Karpas-422 (cell line): ENCODE data around the gene SPI1. TPM values are rescaled to one million over a fixed set of nuclear protein-coding genes. Genes with fewer than 3 reads are reported as not detected.

Experiments used
- DNase-seq: peaks from one replicate; pipeline ENCODE4 v3.0.0-alpha.2; 2015
- H2AFZ ChIP-seq: fragments of 200-600 bp; sonication (generic); 2 replicates; pipeline ENCODE4 v1.6.1; 2014; ENCODE audit warnings: antibody characterized with exemption, low read length, mixed read lengths
- H3K27ac ChIP-seq: fragments of 200-600 bp; sonication (generic); 2 replicates; pipeline ENCODE4 v1.5.1; 2014; ENCODE audit warnings: mild to moderate bottlenecking, low read length, moderate library complexity
- H3K27me3 ChIP-seq: fragments of 200-600 bp; sonication (generic); 2 replicates; pipeline ENCODE4 v1.6.1; 2014; ENCODE audit warnings: low read length, mixed read lengths
- H3K36me3 ChIP-seq: fragments of 200-600 bp; sonication (generic); 2 replicates; pipeline ENCODE4 v1.6.1; 2014; ENCODE audit warnings: low read length, mixed read lengths; ENCODE audit not compliant: insufficient read depth
- H3K4me1 ChIP-seq: fragments of 200-600 bp; sonication (generic); 2 replicates; pipeline ENCODE4 v1.6.1; 2014; ENCODE audit warnings: mild to moderate bottlenecking, low read length, mixed read lengths
- H3K4me2 ChIP-seq: fragments of 200-600 bp; sonication (generic); 2 replicates; pipeline ENCODE4 v1.6.1; 2014; ENCODE audit warnings: low read length, low read depth, mild to moderate bottlenecking; ENCODE audit not compliant: poor library complexity, severe bottlenecking
- H3K4me3 ChIP-seq: fragments of 200-600 bp; sonication (generic); 2 replicates; pipeline ENCODE4 v1.5.1; 2014; ENCODE audit warnings: mild to moderate bottlenecking, antibody characterized with exemption, low read length, mixed read lengths
- H3K79me2 ChIP-seq: fragments of 200-600 bp; sonication (generic); 2 replicates; pipeline ENCODE4 v1.6.1; 2014; ENCODE audit warnings: mild to moderate bottlenecking, low read length, mixed read lengths
- H3K9ac ChIP-seq: fragments of 200-600 bp; sonication (generic); 2 replicates; pipeline ENCODE4 v1.6.0; 2014; ENCODE audit warnings: low read length
- H3K9me2 ChIP-seq: fragments of 200-600 bp; sonication (generic), shearing (Covaris generic); replicated peaks from 2 replicates; pipeline ENCODE4 v1.6.0; 2014; ENCODE audit warnings: mild to moderate bottlenecking, low read length, moderate library complexity; ENCODE audit not compliant: insufficient read depth
- H3K9me3 ChIP-seq: fragments of 300-700, 200-600 bp; sonication (generic); 2 replicates; pipeline ENCODE4 v1.6.1; 2014; ENCODE audit warnings: low read length, mixed read lengths
- H4K20me1 ChIP-seq: fragments of 200-600 bp; sonication (generic); 2 replicates; pipeline ENCODE4 v1.6.1; 2014; ENCODE audit warnings: mild to moderate bottlenecking, antibody characterized with exemption, low read length, low read depth; ENCODE audit not compliant: insufficient read depth
- total RNA-seq: library from RNA; depleted of rRNA; stranded (reverse); fragments of >200 nt; shearing (Covaris generic); gene quantifications from 2 replicates; pipeline ENCODE4 v1.2.3, GENCODE V29; 2014; ENCODE audit warnings: low replicate concordance

Gene SPI1
- total RNA-seq, 1 experiment from 2014 or later = 114 TPM

DNA sequence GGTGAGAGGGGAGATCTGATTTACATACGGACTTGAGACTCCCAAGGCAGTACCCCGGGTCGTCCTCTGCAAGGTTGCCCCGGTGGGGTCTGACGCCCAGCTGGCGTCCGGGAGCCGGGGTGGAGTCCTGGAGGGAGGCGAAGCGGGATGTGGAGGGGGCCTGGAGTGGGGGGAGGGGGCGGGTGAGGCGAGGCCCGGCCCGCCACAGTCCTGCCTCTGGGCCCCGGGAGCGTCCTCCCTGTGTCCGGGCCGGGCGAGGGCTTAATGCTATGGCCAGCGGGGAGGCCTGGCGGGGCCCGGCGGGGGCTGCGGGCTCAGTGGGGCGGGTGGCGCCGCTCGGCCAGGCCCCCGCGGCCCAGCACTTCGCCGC lies 23.4 kb downstream of the SPI1 start:
- Histone ChIP-seq H3K9me2 (no peaks in the 10 kb centered on the region), H2AFZ (no peak overlapping the region), H3K79me2 (no peaks in the 10 kb centered on the region; the same call in 1 of the 2 replicates), H3K27ac (no peak overlapping the region), H3K36me3 (peaks cover 6% of the 10 kb centered on the region; the same call in 1 of the 2 replicates), H3K9me3 (no peaks in the 10 kb centered on the region), H4K20me1 (no peaks in the 10 kb centered on the region), H3K27me3 (no peaks in the 10 kb centered on the region), H3K4me2 (no peak overlapping the region), H3K4me3 (no peak overlapping the region), H3K9ac (no peak overlapping the region), H3K4me1 (no peaks in the 10 kb centered on the region)
- no peak for DNase-seq

DNA sequence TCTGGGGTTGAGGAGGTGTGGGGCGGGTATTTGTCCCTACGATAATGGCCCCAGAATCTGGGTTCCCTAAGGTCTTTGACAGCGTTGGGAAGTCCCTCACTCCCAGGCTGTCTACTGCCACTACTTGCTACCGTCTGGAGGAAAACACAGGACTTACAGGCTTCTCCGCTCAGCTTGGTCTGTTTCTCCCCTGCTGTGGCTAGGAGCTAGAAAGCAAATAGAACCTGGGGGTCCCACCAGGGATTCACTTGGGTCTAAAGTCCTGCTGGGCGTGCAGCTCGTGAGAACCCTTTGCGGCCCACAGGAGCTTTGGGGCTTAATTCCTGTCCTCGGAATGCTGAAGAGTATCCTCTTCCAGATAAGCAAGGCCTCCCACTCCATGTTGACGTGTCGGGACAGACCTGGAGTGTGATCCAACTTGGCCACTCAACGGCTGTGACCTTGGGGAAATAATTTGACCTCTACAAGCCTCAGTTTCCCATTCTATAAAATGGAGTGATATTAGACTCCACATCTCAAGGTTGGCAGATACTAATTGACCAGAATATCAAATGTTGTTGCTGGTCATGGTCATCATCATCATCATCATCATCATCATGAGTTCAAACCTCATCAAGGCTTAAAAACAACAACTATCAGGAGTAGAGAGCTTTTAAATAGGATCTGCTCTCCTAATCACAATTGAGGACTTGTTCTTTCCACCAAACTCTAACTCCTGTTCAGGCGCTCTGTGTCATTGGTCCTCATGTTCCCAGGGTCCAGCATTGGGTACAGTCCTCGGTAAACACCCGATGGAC lies 24.2 kb downstream of the SPI1 start:
- Histone ChIP-seq H3K4me2 (no peak overlapping the region), H3K79me2 (no peaks in the 10 kb centered on the region), H3K36me3 (peaks cover 3% of the 10 kb centered on the region; the same call in 1 of the 2 replicates), H2AFZ (no peak overlapping the region), H3K27ac (no peak overlapping the region), H3K9me2 (no peaks in the 10 kb centered on the region), H3K9me3 (no peaks in the 10 kb centered on the region), H3K9ac (no peak overlapping the region), H3K4me1 (peaks cover 5% of the 10 kb centered on the region), H3K27me3 (no peaks in the 10 kb centered on the region), H4K20me1 (no peaks in the 10 kb centered on the region), H3K4me3 (no peak overlapping the region)
- no peak for DNase-seq

DNA sequence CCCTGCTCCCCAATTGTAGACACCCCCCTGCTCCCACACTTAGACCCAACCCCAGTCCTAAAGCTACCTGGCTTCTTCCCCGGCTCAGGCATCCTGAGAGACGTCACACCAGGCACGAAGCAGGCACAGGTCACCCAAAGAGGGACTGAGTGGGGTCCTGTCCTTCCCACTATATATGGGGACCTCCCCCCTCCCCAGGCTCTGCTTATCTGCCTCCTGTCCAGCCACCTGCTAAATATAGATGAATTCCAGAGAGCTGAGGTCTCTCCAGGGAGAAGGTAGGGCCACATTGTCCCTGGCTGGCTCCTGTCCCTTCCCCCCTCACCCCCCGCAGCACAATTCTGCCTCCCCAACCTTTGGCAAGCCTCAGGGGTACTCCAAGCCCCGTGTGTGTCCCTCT lies 25.8 kb downstream of the SPI1 start, which contains the start of gene MYBPC3:
Gene MYBPC3 (minus strand): TSS at position 147 of the 400 bp plus-strand sequence. CDS start 55 bp downstream, at position 92.
- no peak within 1 kb of the TSS for H3K4me3 ChIP-seq
- H3K36me3 ChIP-seq = peaks cover 3% of the 10 kb centered on the region; the same call in 1 of the 2 replicates
- DNase-seq = no peak
- H3K9me3 ChIP-seq = no peaks in the 10 kb centered on the region
- no peak within 1 kb of the TSS for H3K4me2 ChIP-seq
- H3K9ac ChIP-seq = no peak within 1 kb of the TSS
- H4K20me1 ChIP-seq = no peaks in the 10 kb centered on the region
- H3K27ac ChIP-seq = no peak within 1 kb of the TSS
- H3K27me3 ChIP-seq = no peaks in the 10 kb centered on the region
- H3K4me1 ChIP-seq = peaks cover 8% of the 10 kb centered on the region
- no peak within 1 kb of the TSS for H2AFZ ChIP-seq
- H3K79me2 ChIP-seq = no peaks in the 10 kb centered on the region
- H3K9me2 ChIP-seq = no peaks in the 10 kb centered on the region

DNA sequence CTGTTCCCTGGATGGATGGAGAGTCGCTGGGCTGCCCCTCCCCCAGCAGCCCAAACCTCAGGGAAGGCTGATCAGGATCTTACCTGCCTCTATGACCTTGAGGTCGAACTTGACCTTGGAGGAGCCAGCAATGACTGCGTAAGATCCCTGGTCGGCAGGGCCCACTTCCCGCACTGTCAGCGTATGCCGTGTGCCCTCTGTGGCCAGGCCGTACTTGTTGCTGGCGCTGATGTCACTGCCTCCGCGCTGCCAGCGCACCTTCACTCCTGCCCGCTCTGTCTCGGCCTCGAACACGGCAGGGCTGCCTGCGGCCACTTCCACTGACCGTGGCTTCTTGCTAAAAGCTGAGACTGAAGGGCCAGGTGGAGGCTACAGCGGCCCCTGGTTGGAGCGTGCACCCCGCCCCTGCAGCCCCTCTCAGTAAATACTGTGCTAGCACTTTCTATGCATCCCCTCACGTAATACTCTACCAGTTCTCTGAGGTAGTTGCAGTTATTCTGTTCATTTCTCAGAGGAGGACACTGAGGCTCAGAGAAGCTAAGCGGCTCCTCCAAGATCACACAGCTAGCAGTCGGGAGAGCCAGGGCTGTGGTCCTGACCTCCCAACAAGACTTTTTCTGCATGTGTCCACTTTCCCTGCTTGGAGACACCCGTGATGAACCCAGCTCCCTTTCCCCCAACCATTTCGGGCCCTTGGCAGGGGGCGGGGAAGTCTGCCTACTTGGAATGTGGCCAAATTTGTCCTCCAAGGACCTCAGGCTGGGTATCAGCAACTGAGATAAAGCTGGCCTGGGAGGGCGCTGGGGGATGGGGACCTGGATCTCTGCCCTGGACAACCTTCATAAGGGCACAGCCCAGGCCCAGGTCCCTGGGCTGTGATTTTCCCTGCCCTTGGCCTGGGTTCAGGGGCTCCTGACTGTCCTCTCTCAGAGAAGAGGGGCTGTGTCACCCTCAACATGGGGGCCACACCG lies 26.9 kb downstream of the SPI1 start:
- Histone ChIP-seq H3K4me1 (peaks cover 8% of the 10 kb centered on the region), H3K79me2 (no peaks in the 10 kb centered on the region), H2AFZ (no peak overlapping the region), H3K27me3 (no peaks in the 10 kb centered on the region), H3K4me3 (no peak overlapping the region), H3K9ac (no peak overlapping the region), H3K4me2 (no peak overlapping the region), H3K27ac (no peak overlapping the region), H3K36me3 (no peaks in the 10 kb centered on the region; the same call in 1 of the 2 replicates), H4K20me1 (no peaks in the 10 kb centered on the region), H3K9me3 (no peaks in the 10 kb centered on the region), H3K9me2 (no peaks in the 10 kb centered on the region)
- DNase-seq = no peak

DNA sequence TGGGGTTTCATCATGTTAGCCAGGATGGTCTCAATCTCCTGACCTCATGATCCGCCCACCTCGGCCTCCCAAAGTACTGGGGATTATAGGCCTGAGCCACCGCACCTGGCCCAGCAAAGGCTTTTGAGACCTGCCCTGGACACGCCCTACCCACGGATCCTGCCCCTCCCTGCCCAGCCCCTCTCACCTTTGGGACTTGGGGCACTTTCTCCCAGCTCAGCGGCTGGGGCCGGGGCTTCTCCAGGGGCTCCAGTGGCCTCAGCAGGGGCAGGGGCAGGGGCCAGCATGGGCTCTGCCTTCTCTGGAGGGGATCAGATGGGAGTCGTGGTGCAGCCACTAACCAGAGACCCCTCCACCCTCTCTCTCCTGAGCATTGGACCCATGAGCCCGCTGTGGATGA lies 28.0 kb downstream of the SPI1 start:
- Histone ChIP-seq H3K4me1 (peaks cover 8% of the 10 kb centered on the region), H3K4me3 (no peak overlapping the region), H3K27me3 (no peaks in the 10 kb centered on the region), H3K27ac (no peak overlapping the region), H3K9ac (no peak overlapping the region), H3K36me3 (no peaks in the 10 kb centered on the region), H3K4me2 (no peak overlapping the region), H2AFZ (no peak overlapping the region), H3K9me2 (no peaks in the 10 kb centered on the region), H3K9me3 (no peaks in the 10 kb centered on the region), H4K20me1 (no peaks in the 10 kb centered on the region), H3K79me2 (no peaks in the 10 kb centered on the region)
- DNase-seq = no peak

DNA sequence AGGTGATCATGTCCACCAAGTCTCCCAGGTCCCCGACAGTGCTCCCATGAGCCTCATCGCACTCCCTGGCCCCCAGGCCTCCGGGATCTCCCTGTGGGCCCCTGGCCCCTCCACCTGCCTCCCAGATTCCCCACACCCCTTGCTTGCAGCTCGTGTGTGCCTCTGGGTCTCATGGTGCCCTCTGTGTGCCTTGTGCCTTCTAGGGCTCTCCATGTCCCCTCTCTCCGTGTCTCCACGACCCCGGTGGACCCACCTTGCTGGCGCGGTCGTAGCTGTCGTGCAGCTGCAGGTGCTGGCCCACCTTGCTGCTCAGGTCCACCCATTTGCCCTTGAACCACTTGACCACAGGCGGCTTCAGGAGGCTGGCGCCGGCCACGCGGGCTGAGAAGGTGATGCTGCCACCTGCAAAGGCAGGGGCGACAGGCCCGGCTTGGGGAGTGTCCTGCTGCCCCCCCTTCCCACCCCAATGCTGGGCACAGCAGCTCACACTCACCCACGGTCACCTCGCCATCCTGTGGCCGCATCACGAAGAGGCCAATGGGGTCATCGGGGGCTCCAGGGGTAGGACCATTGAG lies 28.7 kb downstream of the SPI1 start:
- H3K4me2 ChIP-seq = no peak overlapping the region
- peak overlapping the region; percentile 21; the same call in 1 of the 2 replicates for H3K27ac ChIP-seq
- H3K9me3 ChIP-seq = no peaks in the 10 kb centered on the region
- H3K36me3 ChIP-seq = no peaks in the 10 kb centered on the region
- H3K27me3 ChIP-seq = no peaks in the 10 kb centered on the region
- H3K4me1 ChIP-seq = peaks cover 8% of the 10 kb centered on the region
- H4K20me1 ChIP-seq = no peaks in the 10 kb centered on the region
- no peak for DNase-seq
- H3K9ac ChIP-seq = no peak overlapping the region
- H2AFZ ChIP-seq = no peak overlapping the region
- no peak overlapping the region for H3K4me3 ChIP-seq
- H3K79me2 ChIP-seq = no peaks in the 10 kb centered on the region
- no peaks in the 10 kb centered on the region for H3K9me2 ChIP-seq

DNA sequence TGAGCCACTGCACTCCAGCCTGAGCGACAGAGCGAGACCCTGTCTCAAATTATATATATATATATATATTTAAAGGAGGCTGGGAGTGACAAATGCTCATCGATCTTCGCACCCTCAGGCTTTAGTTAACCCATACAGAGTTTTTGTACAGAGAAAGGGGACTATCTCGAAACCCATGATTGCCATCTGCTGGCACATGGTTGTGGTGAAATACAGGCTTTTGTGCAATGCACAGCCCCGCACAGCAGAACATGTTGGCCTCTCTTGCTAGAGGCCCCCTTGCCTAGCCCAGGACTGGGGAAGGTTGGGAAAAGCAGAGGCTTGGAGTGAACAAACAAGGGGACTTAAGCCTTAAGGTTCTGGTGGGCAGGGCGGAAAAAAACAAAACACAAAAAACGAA lies 29.5 kb downstream of the SPI1 start:
- Histone ChIP-seq H3K9ac (no peak overlapping the region), H2AFZ (no peak overlapping the region), H3K36me3 (no peaks in the 10 kb centered on the region), H3K4me1 (peaks cover 8% of the 10 kb centered on the region), H3K4me3 (no peak overlapping the region), H4K20me1 (no peaks in the 10 kb centered on the region), H3K9me3 (no peaks in the 10 kb centered on the region), H3K27me3 (no peaks in the 10 kb centered on the region), H3K27ac (peak overlapping the region; percentile 21), H3K4me2 (no peak overlapping the region), H3K9me2 (no peaks in the 10 kb centered on the region), H3K79me2 (no peaks in the 10 kb centered on the region)
- peak; percentile 86 for DNase-seq
